Activated T-helper 1 cell treated with anti-CD3 and anti-CD28 coated beads, Interleukin-2, amount 50 U/mL, for 16 hours (primary cell): ENCODE results near the gene RASSF8.
A peak's percentile ranks its signal among the peaks of the same experiment; 100 is the strongest.
"Not testable (repeated sequence)": the region's sequence is repeated elsewhere in the genome, so short reads cannot be mapped to it uniquely, and the experiment has no call there.

ENCODE experiments used
- DNase-seq, 2 donors: peaks; one replicate each; pipeline ENCODE4 v3.0.0-alpha.2; 2020; ENCODE audit warnings: low read depth in 1 of 2, low spot score in 1 of 2

The RASSF8 gene

DNA sequence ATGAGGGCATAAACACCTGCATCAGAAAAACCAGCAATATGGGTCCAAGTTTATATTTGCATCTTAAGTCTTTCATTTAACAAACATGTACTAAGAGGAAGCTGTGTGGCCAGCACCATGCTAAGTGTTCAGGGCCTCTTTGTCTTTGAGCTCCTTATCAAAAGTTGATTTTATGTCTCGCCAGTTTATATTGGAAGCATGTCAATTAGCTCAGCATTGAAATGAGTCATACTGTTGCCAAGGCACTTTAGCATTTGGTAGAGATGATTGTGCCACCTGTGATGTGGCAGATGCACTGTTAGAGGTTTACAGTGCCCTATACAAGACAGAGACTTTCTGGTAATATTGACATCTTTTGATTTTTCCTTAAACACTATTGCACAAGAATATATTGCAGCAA is 97.9 kb downstream of the RASSF8 start:
- no peak for DNase-seq

DNA sequence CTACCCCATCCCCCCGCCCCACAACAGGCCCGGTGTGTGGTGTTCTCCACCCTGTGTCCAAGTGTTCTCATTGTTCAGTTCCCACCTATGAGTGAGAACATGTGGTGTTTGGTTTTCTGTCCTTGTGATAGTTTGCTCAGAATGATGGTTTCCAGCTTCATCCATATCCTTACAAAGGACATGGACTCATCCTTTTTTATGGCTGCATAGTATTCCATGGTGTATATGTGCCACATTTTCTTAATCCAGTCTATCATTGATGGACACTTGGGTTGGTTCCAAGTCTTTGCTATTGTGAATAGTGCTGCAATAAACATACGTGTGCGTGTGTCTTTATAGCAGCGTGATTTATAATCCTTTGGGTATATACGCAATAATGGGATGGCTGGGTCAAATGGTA is 98.8 kb downstream of the RASSF8 start:
- not testable (repeated sequence) for DNase-seq

DNA sequence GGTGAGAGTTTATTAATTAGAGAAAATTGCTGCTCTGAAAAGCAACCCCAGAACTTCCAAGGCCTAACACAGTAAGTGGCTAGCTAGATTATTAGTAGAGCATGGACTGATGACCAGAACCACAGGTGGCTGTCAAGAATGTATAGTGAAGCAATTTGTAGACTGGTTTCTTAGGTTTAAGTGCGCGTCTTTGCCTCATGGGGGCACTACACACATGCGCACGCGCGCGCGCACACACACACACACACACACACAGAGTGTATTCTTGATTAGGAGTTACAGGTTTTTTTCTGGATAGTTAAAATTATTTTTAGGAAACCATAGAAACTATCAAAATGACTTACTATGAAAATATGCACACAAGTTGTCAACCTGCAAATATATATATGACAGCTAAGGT is 99.8 kb downstream of the RASSF8 start:
- no peak for DNase-seq

DNA sequence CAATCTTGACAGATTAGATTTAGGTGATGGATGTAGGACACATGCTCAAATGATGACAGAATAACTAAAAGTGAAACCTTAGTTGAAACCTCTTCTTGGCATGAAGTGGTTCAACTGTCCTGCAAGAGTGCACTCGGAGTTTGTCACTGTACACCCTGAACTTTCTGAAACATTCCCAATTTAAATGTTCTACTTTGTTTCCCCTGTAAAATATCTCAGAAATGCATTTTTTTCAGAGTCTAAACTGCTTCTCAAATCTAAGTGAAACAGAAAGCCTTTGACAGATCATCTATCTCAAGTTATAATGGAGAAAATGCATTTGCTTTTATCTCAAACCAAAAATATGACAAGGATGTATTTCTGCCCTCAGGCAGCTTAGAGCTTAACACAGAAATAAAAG is 100.3 kb downstream of the RASSF8 start:
- DNase-seq, result no peak

DNA sequence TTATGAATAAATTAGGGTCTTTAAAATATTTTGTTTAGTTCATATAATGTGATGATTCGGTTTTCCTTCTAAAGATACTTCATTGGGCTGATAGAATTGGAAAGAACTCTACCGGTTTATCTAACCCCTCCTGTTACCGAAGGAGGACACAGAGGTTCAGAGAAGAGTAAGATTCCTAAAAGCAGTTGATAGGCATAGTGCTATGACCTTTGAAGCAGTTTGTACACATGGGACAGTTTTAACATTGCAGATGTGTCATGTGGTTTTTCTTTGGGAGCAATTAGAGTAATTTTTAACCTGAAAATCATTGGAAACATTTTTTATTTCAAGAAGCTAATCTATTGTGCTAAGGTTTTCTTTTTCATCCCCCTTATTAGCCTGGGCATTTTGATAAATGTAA is 103.5 kb downstream of the RASSF8 start:
- no peak for DNase-seq

DNA sequence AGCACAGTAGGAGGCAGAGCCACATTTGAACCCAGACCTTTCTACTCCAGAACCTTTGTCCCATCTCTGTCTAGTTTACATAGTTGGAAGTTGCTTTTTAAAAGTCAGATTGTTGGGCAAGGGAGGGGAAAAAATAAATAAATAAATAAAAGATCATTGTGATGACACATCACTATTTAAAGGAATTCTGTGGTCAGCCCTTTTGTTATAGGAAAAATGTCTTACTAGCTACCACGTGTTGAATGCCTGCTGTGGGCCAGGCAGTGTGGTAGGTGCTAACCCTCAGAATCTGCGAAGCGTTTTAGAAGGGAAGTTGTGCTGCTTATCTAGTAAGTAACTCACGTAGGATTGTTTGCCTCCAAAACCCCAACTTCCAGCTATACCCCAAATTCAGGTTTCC is 104.1 kb downstream of the RASSF8 start:
- DNase-seq, result no peak

DNA sequence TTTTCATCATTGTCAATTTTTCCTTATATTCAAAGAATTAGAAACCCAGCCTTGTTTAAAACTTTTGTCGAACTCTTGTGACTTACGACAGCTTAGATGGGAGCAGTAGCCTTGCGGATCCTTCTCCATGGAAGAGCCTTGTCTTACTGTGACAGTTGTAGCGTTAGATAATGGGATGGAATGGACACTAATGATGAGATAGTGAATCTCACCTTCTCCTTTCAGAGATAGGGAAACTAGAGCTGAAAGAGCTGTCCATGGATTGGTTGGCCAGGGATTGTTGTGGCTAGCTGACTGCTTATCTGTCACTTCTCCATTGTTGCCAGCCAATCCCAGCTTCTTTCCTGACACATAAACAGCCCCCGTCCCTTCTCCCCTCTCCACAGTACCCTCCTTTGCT is 107.0 kb downstream of the RASSF8 start:
- no peak for DNase-seq

DNA sequence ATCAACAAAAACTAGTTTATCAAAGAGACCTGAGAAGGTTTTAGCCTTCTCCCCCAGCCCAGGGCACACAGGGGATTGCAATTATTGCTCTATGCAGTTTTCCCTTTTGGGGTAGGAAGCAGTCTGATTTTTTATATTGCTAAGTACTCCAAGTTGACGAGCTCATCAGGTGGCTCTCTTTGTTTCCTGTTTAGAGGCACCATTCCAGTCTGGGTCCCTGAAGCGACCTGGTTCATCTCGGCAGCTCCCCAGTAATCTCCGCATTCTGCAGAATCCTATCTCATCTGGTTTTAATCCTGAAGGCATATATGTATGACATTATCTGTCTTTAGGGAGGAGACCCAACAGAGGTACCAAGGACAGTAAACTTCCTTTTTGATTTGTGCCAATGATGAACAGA is 110.0 kb downstream of the RASSF8 start:
- no peak for DNase-seq

DNA sequence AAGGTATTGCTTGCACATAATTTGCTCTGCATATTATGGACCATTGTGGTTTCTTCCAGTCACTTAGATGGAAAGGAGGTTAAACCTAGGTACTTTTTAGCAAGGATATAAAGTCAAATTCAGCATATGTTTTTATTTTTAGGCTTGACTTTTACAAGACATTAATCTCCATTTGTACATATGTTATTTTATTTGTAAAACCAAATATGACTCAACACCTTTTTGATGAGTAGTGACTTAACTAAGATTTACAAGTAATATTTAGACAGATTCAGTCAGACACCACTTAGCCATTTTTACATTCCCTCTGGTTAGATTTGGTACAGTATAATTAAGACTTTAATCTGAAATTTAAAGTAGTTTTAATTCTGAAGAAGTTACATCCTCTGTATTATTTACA is 111.3 kb downstream of the RASSF8 start:
- DNase-seq, result no peak

DNA sequence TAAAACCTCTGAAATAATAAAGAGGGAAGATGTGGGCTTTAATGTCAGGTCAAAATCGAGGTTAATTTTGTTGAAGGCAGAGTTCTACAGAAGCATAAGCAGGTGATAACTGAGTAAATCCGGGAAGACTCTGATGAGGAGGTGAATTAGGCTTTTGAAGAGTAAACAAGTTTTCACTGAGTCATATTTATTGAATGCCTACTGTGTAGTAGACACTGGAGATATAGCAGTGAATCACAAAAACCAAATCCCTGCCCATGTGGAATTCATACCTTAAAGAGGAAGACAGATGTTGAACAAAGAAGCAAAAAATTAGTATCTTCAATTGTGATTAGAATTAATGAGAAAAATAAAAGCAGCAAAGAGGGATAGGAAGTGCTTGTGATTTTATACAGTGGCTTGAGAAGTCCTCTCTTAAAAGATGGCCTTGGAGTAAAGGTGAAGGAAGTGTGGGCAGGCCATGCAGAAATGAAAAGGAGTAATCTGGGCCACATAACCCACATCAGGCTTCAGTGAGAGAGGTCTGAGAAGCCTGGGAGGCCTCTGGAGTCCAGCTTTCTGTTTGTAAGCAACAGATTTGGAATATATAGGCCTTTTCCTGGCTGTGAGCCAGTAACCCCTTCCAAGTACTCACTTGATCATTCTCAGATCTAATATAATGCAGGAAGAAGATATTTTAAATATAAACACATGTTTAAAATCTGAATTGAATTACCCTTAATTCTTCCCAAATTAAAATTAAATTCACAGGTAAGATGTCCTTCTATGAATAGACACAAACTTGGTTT is 119.6 kb downstream of the RASSF8 start:
- DNase-seq, result no peak

DNA sequence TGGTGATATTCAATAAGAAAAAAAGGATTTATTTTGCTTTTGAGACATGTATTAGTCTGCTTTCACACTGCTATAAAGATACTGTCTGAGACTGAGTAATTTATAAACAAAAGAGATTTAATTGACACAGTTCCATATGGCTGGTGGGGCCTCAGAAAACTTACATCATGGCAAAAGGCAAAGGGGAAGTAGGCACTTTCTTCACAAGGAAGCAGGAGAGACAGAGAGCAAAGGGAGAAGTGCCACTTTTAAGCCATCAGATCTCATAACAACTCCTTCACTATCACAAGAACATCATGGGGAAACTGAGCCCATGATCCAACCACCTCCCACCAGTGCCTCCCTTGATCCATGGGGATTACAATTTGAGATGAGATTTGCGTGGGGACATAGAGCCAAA is 122.4 kb downstream of the RASSF8 start:
- no peak for DNase-seq

DNA sequence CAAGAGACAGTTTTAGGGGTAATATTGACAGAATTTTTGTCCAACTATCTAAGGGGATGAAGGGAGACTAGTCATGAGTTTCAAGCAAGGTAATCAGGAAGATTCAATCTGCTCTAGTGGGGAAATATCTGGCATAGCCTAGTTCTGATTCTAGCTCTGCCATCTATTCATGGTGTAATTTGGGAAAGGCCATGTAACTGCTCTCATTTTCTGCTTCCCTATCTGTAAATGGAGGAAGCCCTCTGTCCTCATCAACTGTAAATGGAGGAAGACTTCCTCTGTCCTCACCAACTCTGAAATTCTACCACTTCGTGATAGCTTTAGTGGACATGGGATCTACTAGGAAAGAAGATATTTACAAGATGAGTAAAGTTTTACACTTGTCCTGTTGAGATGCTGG is 128.5 kb downstream of the RASSF8 start:
- DNase-seq, result no peak

DNA sequence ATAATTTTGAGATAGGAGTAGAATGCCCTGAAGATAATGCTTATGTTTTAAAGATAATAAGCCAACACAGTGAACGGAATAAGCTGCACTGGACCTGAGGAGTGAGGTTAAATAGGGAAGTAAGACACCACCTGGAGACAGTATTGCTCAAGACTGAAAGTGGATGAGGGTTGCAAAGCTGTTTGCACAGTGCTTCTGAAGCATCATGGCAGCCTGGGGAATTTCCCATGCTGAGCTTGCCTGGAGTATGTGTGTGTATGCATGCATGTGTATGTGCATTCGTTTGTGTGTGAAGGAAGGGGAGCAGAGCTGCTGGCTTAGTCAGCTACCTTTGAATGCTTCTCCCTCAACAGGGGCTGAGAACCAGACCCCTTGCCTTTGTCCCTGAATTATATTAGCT is 130.5 kb downstream of the RASSF8 start:
- DNase-seq, result no peak

DNA sequence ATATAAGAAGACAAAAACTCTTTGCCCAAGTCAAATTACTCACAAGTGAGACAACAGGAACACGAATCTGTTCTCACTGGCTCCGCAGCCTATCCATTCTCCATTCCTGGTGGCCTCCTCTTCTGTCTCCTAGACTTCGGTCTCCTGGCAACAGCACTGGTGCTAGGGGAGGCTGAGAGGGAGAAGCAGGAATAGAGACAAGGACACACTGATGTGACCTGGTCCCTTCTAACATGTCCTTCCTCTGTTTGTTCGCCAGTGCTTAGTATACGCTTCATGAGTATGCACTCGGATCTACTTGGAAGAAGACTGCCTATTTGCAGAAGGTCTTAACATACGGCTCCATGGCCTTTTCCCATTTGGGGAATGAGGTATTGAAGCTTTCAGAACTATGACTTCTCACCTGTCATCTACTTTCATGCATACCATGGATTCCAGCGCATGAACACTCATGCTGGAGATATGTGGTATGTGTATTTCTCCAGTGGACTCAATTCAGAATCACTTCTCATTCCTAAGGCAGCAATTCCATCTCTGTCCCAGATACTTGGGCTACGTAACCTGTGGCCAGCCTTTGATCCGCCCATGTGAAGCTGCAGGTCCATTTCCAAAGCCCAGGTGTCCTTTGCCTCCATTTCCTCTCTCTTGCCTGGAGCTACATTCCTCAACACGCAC is 132.5 kb downstream of the RASSF8 start:
- no peak for DNase-seq

DNA sequence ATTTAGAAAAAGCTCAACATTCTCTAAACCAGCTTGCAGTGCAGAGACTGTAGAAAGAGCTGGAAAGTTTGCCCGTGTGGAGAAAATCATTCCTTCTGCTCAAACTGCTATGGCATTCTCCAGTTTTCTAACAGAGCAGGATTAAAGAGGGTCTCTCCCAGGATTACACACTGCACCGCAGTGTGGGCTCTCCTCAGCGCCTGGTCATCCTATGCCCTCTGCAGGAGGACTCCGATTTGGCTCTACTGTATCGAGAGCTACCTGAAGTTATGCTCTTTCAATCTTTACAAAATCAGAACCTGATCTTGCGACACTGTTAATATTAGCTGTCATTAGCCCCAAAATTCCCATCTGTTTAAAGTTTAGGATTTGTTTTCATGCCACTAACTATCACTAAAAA is 133.3 kb downstream of the RASSF8 start:
- no peak for DNase-seq

DNA sequence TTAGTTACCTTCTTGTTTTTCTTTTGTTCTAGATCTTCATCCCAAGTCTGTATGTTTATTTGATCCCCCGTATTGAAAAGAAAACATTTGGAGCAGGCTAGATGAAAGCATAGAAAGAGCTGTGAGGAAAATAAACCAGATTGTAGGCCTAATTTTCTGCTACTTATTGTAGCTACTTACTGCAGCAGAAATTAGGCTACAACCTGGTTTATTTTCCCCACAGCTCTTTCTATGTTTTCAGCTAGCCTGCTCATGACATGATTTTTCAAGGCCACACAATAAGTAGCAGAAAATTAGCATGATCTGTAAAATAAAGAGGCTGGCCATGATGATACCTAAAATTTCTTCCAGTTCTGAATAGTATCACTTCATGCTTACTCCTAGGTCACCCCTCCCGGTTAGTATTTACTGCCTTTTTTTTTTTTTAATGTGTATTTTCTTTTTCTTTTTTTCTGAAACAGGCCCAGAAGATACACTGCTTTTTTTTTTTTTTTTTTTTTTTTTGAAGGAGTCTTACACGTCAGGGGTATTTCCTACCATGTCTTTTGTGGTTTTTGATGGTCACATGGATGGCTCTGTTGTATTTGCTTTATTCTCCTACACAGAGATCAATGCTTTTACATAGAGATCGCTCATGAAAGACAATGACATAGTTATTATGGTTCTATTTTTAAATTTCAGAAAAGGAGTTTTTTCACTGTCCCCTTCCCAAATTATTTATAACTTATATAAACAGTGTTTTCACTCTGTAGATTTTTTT is 134.0 kb downstream of the RASSF8 start:
- no peak for DNase-seq

DNA sequence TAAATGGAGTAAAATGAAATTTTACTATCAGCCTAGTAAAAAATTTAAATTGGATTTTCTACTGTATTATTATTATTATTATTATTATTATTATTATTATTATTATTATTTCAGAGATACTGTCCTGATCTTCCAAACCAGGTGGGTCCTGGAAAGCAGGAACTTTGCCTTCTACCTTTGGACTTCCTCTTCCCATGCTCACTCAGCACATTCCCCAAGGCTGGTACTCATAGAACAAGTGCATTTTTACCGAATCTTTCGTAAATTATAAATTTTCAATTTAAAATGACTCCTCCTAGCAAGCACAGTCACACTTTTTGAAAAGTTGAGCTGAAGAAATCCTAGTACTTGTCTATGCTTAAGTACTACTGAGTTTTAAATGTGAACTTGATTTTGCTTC is 136.7 kb downstream of the RASSF8 start:
- no peak for DNase-seq

DNA sequence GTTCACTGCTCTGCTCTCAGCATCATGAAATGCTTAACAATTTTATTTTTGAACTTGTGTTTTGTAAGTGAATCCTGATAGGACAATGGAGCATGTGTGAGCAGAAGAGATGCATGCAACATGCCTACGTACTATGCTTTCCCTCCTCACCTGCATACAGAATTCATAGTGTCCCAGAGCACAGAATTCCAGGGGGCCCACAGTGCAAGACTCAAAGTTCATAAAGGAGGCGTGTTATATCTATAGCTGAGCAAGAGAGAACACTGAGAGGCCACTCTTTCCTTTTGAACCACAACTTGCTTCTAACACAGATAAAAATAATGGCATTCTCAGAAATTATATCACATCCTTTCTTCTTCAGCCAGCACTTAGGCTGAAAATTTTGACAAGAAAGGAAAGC is 137.6 kb downstream of the RASSF8 start:
- DNase-seq, result no peak

DNA sequence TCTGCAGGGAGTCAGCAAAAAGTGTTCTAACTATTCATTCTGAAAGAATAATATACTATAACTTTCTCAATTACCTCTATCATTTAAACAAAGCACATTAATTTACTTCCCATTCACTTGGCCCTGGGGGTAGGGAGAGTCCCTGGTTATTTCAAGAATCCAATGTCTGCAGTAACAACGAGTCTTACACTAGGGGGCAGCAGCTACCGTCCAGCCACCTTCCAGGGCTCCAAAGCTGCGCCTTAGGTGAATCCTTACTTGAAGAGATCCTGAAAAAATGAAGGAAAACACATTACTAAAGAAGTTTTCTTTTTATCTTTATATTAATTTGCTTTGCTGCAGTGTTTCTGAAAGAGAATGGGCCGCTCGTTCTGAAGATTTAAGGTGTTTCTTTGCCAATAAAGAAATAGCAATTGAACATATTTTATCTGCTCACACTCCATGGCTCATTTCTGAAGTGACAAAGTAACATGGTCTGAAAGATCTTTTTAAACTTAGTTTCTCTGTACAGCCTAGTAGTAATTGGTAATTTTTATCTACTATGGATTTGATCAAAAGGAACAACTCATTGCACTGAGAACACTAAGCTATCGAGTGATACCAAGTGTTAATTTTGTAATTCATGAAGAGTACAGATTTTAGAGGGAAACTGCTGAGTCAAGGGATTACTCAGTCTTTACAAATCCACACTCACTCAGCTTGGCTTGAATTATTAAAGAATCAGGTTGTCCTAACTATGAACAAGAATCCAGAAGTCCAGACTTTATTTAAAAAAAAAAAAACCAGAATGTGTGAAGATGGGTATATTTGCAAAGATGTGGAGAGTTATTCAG is 138.8 kb downstream of the RASSF8 start:
- peak in 1 of 2 donors; percentile 28 for DNase-seq

DNA sequence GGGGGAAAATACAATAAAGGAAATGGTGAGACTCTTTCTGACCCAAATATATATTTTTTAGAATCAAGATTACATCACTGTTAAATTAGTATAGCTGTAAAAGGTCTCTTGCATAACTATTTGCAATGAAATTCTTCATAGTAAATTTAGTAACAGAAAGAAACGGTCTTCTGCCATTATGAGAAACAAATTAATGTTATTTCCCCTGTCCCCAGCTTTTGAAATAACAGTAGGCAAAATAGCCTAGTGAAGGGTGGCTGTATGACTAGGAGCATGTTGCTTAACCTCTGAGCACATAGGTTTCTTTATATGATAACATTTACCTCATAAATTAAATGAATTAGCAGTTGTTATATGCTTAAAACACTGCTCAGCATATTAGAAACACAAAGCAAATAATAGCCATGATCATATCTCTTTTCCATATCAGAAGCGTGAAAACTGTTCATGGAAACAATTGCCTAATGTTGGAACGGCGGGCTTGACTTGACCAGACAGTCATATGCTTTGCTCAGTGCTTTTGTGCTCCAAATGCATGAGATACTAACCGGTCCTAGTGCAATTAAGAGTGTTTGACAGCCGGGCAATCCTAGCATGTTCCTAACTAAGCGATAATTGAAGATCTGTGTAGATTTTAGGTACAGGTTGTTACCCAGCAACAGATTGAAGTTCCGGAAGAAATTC is 142.3 kb downstream of the RASSF8 start:
- no peak for DNase-seq

DNA sequence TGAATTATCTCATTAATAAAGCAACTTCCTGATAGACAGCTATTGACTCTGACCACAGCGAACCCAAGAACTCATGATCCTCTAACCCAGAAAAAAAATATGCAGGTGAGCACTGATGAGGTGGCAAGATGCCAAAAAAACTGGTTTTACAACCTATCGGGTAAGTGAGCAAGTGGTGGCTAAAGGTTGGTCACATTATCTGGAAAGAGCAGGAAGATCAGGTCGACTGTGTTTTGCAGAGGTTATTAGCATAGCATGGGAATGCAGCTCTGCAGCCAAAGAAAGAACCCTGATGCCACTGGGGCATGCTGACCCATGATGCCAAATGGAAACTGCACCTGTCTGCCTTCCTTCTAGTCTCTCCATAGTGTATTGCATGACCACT is 142.9 kb downstream of the RASSF8 start:
- no peak for DNase-seq
